Nephron (organoid): ENCODE measurements around the gene FARP2.
"Not testable (repeated sequence)": the region's sequence is repeated elsewhere in the genome, so short reads cannot be mapped to it uniquely, and the experiment has no call there.

Experiments used
- H3K27ac Mint-ChIP-seq, 3 experiments: 2 replicates each; pipeline ENCODE4 v1.8.0; 2020; ENCODE audit warnings: mixed read lengths in 3 of 3, mild to moderate bottlenecking in 2 of 3, moderate library complexity in 1 of 3
- H3K27me3 Mint-ChIP-seq: 2 replicates; pipeline ENCODE4 v1.8.0; 2021; ENCODE audit warnings: low read depth, mild to moderate bottlenecking, moderate library complexity, mixed read lengths
- H3K36me3 Mint-ChIP-seq: 2 replicates; pipeline ENCODE4 v1.8.0; 2020; ENCODE audit warnings: low read depth, mixed read lengths
- H3K4me1 Mint-ChIP-seq: 2 replicates; pipeline ENCODE4 v1.8.0; 2020; ENCODE audit warnings: mixed read lengths
- H3K4me3 Mint-ChIP-seq, 3 experiments: 2 replicates each; pipeline ENCODE4 v1.8.0; 2020; ENCODE audit warnings: mild to moderate bottlenecking in 3 of 3, mixed read lengths in 3 of 3, moderate library complexity in 2 of 3
- H3K9me3 Mint-ChIP-seq: 2 replicates; pipeline ENCODE4 v1.8.0; 2020; ENCODE audit warnings: mixed read lengths
- TF ChIP-seq, protein P1 (sequence below), 3 experiments: fragments of 200-600 bp; sonication (generic); IDR thresholded peaks; one replicate each; pipeline ENCODE4 v1.5.0; 2021; ENCODE audit warnings: antibody characterized with exemption in 3 of 3; ENCODE audit not compliant: unreplicated experiment in 3 of 3

Gene FARP2

DNA sequence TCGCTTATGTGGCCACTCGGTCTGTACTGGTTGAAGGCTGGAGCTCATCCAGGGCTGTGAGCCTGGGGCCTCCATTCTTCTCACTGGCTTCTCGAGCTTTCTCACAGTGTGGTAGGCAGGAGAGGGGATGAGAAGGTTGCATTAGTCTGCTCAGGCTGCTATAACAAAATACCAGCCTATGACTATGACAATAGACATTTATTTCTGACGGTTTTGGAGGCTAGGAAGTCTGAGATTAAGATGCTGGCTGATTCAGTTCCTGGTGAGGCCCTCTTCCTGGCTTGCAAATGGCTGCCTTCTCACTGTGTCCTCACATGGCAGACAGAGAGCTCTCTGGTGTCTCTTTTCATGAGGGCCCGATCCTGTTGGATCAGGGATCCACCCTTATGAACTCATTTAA is 158.5 kb downstream of the FARP2 start:
- Mint-ChIP-seq H3K27me3 (peaks cover 5% of the 10 kb centered on the region), H3K27ac (no peak overlapping the region), H3K36me3 (peaks cover 3% of the 10 kb centered on the region), H3K4me1 (peaks cover 3% of the 10 kb centered on the region), H3K4me3 (no peak overlapping the region), H3K9me3 (peaks cover 5% of the 10 kb centered on the region)
- TF ChIP-seq, protein P1, sequence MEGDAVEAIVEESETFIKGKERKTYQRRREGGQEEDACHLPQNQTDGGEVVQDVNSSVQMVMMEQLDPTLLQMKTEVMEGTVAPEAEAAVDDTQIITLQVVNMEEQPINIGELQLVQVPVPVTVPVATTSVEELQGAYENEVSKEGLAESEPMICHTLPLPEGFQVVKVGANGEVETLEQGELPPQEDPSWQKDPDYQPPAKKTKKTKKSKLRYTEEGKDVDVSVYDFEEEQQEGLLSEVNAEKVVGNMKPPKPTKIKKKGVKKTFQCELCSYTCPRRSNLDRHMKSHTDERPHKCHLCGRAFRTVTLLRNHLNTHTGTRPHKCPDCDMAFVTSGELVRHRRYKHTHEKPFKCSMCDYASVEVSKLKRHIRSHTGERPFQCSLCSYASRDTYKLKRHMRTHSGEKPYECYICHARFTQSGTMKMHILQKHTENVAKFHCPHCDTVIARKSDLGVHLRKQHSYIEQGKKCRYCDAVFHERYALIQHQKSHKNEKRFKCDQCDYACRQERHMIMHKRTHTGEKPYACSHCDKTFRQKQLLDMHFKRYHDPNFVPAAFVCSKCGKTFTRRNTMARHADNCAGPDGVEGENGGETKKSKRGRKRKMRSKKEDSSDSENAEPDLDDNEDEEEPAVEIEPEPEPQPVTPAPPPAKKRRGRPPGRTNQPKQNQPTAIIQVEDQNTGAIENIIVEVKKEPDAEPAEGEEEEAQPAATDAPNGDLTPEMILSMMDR (IDR thresholded peaks at IDR 0.05; ENCODE audit: unreplicated experiment in 3 of 3) = no peak

DNA sequence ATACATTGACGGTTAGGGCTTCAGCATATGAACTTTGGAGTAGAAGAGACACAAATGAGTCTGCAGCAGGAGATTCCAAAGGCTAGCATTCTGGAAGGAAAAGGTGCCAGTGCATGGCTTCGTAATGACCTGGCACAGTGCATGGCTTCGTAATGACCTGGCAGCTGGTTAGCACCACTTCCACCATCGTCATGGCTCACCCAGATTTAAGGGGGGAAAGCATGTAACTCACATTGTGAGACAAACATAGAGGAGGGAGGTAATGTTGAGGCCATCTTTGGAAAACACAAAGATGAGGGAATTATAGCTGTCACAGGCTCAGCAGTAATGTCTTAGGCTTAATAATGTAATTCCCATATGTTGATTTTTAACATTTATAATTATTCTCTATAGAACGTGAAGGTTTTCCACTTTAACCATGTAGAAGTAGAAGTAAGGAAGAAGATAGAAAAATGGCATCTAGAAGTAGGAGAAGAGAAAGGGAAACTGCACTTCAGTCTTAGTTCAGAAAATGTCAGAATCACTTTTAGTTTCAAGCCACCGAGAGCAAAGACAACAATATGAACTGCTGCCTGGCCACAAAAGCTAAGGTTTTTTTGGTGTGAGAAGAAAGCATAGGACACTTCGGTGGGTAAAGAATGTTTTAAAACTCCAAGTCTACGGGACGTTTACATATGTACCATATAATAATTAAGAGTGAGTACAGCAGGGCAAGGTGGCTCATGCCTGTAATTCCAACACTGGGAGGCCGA is 159.1 kb downstream of the FARP2 start:
- H3K9me3 Mint-ChIP-seq = peaks cover 5% of the 10 kb centered on the region
- TF ChIP-seq, protein P1 (IDR thresholded peaks at IDR 0.05; ENCODE audit: unreplicated experiment in 3 of 3) = no peak

GRCh38 chr2:241516520-241516965 is 160.5 kb downstream of the FARP2 start:
- TF ChIP-seq, protein P1 (IDR thresholded peaks at IDR 0.05; ENCODE audit: unreplicated experiment in 3 of 3) = no peak
- Mint-ChIP-seq H3K4me3 (no peak overlapping the region), H3K9me3 (peaks cover 5% of the 10 kb centered on the region), H3K27me3 (peaks cover 4% of the 10 kb centered on the region), H3K27ac (no peak overlapping the region), H3K4me1 (no peaks in the 10 kb centered on the region), H3K36me3 (no peaks in the 10 kb centered on the region)

More for the DNA sequence above, 159.1 kb downstream of the FARP2 start:
- Mint-ChIP-seq H3K4me3 (no peak overlapping the region), H3K4me1 (no peaks in the 10 kb centered on the region), H3K27me3 (peaks cover 4% of the 10 kb centered on the region), H3K27ac (no peak overlapping the region), H3K36me3 (peaks cover 3% of the 10 kb centered on the region)

DNA sequence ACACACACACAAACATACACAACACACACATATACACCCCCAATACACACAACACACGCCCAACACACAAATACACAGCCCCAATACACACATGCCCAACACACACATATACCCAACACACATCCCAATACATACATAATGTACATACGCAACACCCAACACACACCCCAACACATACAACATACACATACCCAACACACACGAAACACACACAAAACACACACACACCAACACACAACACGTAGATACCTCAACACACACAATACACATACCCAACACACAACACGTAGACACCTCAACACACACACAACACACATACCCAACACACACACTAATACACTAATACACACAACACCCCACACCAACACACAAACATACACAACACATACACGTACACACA is 161.2 kb downstream of the FARP2 start:
- Mint-ChIP-seq H3K36me3 (no peaks in the 10 kb centered on the region), H3K4me1 (no peaks in the 10 kb centered on the region), H3K9me3 (peaks cover 5% of the 10 kb centered on the region), H3K27ac (no peak overlapping the region), H3K27me3 (peaks cover 4% of the 10 kb centered on the region), H3K4me3 (no peak overlapping the region)
- TF ChIP-seq, protein P1 (IDR thresholded peaks at IDR 0.05; ENCODE audit: unreplicated experiment in 3 of 3) = no peak

- H3K27me3 Mint-ChIP-seq = peaks cover 2% of the 10 kb centered on the region
- no peaks in the 10 kb centered on the region for H3K4me1 Mint-ChIP-seq
- H3K36me3 Mint-ChIP-seq = no peaks in the 10 kb centered on the region
- TF ChIP-seq, protein P1 (IDR thresholded peaks at IDR 0.05; ENCODE audit: unreplicated experiment in 3 of 3) = no peak
- H3K9me3 Mint-ChIP-seq = peaks cover 5% of the 10 kb centered on the region
- H3K4me3 Mint-ChIP-seq = no peak overlapping the region
- H3K27ac Mint-ChIP-seq = no peak overlapping the region
Measured at GRCh38 chr2:241519669-241520068, 163.6 kb downstream of the FARP2 start.

DNA sequence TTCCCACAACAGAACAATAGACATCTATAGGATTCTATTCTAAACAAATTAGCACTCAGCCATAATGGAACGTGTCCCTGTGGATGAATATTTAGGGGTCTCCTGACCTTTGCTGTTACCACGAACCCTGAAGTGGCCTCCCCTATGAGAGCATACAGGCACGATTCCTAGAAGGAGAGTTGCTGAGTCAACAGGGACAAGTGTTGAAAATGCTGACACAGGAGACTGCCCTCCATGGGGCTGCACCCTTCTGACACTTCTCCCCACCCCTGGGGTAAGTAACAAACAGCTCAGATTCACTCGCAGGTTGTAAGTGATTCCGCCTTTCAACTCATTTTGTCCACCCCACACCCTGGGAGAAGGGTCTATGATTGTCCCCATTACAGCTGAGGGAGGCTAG is 166.4 kb downstream of the FARP2 start:
- H3K27me3 Mint-ChIP-seq = peaks cover 3% of the 10 kb centered on the region
- peaks cover 12% of the 10 kb centered on the region for H3K9me3 Mint-ChIP-seq
- H3K4me1 Mint-ChIP-seq = no peaks in the 10 kb centered on the region
- H3K36me3 Mint-ChIP-seq = peaks cover 3% of the 10 kb centered on the region
- H3K27ac Mint-ChIP-seq = no peak overlapping the region
- TF ChIP-seq, protein P1 (IDR thresholded peaks at IDR 0.05; ENCODE audit: unreplicated experiment in 3 of 3) = no peak
- H3K4me3 Mint-ChIP-seq = no peak overlapping the region

GRCh38 chr2:241525818-241526780 is 170.0 kb downstream of the FARP2 start:
- Mint-ChIP-seq H3K27me3 (peaks cover 11% of the 10 kb centered on the region), H3K9me3 (peaks cover 12% of the 10 kb centered on the region)
- H3K36me3 Mint-ChIP-seq, H3K4me3 Mint-ChIP-seq, H3K4me1 Mint-ChIP-seq, H3K27ac Mint-ChIP-seq: not testable (repeated sequence)
